GM20000 (cell line): ENCODE data around the gene SRSF7.
"Not testable (repeated sequence)": the region's sequence is repeated elsewhere in the genome, so short reads cannot be mapped to it uniquely, and the experiment has no call there.

Source experiments
- DNase-seq: peaks from one replicate; pipeline ENCODE4 v3.0.0; 2012; ENCODE audit warnings: low spot score
- CTCF ChIP-seq: IDR thresholded peaks from 2 replicates; pipeline ENCODE4 v1.5.1; 2012; ENCODE audit warnings: mild to moderate bottlenecking, control low read depth; ENCODE audit errors: extremely low read depth, missing control alignments

The SRSF7 gene

GRCh38 chr2:38775097-38775920 lies 24.1 kb upstream of the SRSF7 start:
- no peak for DNase-seq
- no peak for TF ChIP-seq CTCF

- DNase-seq, result no peak
- TF ChIP-seq CTCF, result no peak
Measured at GRCh38 chr2:38771632-38772031, 20.5 kb upstream of the SRSF7 start.

- TF ChIP-seq CTCF, result no peak
- no peak for DNase-seq
Measured at GRCh38 chr2:38765551-38765950, 14.4 kb upstream of the SRSF7 start.

- no peak for DNase-seq
- no peak for TF ChIP-seq CTCF
Measured at GRCh38 chr2:38765149-38765548, 14.0 kb upstream of the SRSF7 start.

- DNase-seq, result no peak
- no peak for TF ChIP-seq CTCF
Measured at GRCh38 chr2:38763728-38764127, 12.6 kb upstream of the SRSF7 start.

- no peak for TF ChIP-seq CTCF
- peak; percentile 34 for DNase-seq
Measured at GRCh38 chr2:38763228-38763627, 12.1 kb upstream of the SRSF7 start.

GRCh38 chr2:38755891-38756290 lies 4.7 kb upstream of the SRSF7 start:
- DNase-seq, result not testable (repeated sequence)

GRCh38 chr2:38754506-38754905 lies 3.3 kb upstream of the SRSF7 start:
- no peak for TF ChIP-seq CTCF

More at GRCh38 chr2:38754506-38754905, 3.3 kb upstream of the SRSF7 start:
- DNase-seq, result peak; percentile 47
